ENCODE measurements around the gene FADS2.

FADS2 gene

GRCh38 chr11:61851900-61852295 is 23.8 kb downstream of the FADS2 start:
- TF ChIP-seq CTCF (IDR thresholded peaks at IDR 0.05; ENCODE audit: low read depth, low read length, missing control alignments), result no peak
- no peak for DNase-seq (ENCODE audit: extremely low read depth, low read depth)

GRCh38 chr11:61853698-61854169 is 25.6 kb downstream of the FADS2 start:
- TF ChIP-seq CTCF (IDR thresholded peaks at IDR 0.05; ENCODE audit: low read depth, low read length, missing control alignments), result no peak
- no peak for DNase-seq (ENCODE audit: extremely low read depth, low read depth)
- H3K4me3 ChIP-seq (replicated peaks; ENCODE audit: low read depth, low read length), result no peak overlapping the region

More at GRCh38 chr11:61851900-61852295, 23.8 kb downstream of the FADS2 start:
- no peak overlapping the region for H3K4me3 ChIP-seq (replicated peaks; ENCODE audit: low read depth, low read length)

- no peak for DNase-seq (ENCODE audit: extremely low read depth, low read depth)
- no peak overlapping the region for H3K4me3 ChIP-seq (replicated peaks; ENCODE audit: low read depth, low read length)
- no peak for TF ChIP-seq CTCF (IDR thresholded peaks at IDR 0.05; ENCODE audit: low read depth, low read length, missing control alignments)
Observed at GRCh38 chr11:61854206-61854895, 26.3 kb downstream of the FADS2 start.

GRCh38 chr11:61854966-61855714 is 27.0 kb downstream of the FADS2 start:
- no peak for DNase-seq (ENCODE audit: extremely low read depth, low read depth)
- no peak for TF ChIP-seq CTCF (IDR thresholded peaks at IDR 0.05; ENCODE audit: low read depth, low read length, missing control alignments)
- H3K4me3 ChIP-seq (replicated peaks; ENCODE audit: low read depth, low read length), result no peak overlapping the region

- H3K4me3 ChIP-seq (replicated peaks; ENCODE audit: low read depth, low read length), result no peak overlapping the region
- TF ChIP-seq CTCF (IDR thresholded peaks at IDR 0.05; ENCODE audit: low read depth, low read length, missing control alignments), result no peak
- DNase-seq (ENCODE audit: extremely low read depth, low read depth), result no peak
Observed at GRCh38 chr11:61855939-61856680, 28.0 kb downstream of the FADS2 start.

- no peak overlapping the region for H3K4me3 ChIP-seq (replicated peaks; ENCODE audit: low read depth, low read length)
- TF ChIP-seq CTCF (IDR thresholded peaks at IDR 0.05; ENCODE audit: low read depth, low read length, missing control alignments), result no peak
- no peak for DNase-seq (ENCODE audit: extremely low read depth, low read depth)
Observed at GRCh38 chr11:61860054-61860903, 32.2 kb downstream of the FADS2 start.

Data from HFF-Myc (cell line).